A549 (cell line): ENCODE data around the gene UNC5A. TPM values are rescaled to one million over a fixed set of nuclear protein-coding genes. Genes with fewer than 3 reads are reported as not detected.

ENCODE experiments used
- ATAC-seq, 2 experiments: fragments of 200-7000 bp in 1 of 2; fragments of >200 bp in 1 of 2; cut with Nextera tagmentation in 1 of 2; cut with Tn5 transposase in 1 of 2; 3 replicates each; pipeline versions ENCODE4 v1.8.0 to v1.9.1; 2018 to 2020; ENCODE audit warnings: mild to moderate bottlenecking in 1 of 2, moderate library complexity in 1 of 2
- CTCF ChIA-PET: fragments of 300-600 bp; sonication (Branson Sonifier 250); formaldehyde crosslinking; extraction: SDS; loops from one replicate; lab custom pipeline; 2021; ENCODE audit warnings: antibody characterized with exemption, inconsistent platforms; lab: Yijun Ruan, JAX
- POLR2A ChIA-PET: fragments of 350-600 bp; formaldehyde crosslinking; extraction: SDS; loops from one replicate; lab custom pipeline; 2021; ENCODE audit warnings: antibody characterized with exemption, inconsistent platforms; lab: Yijun Ruan, JAX
- DNase-seq, 2 experiments: peaks; one replicate each; pipeline versions ENCODE4 v3.0.0 to v3.0.0-alpha.2; 2011 to 2016; ENCODE audit warnings: low read depth in 1 of 2, low spot score in 1 of 2
- FAIRE-seq: peaks from 2 replicates; lab custom pipeline; 2011; peaks lifted over from hg19 to GRCh38; lab: Jason Lieb, UNC
- H3K27ac ChIP-seq, 2 experiments: fragments of >200 bp; sonication (Bioruptor Twin); formaldehyde crosslinking; 3 replicates each; pipeline ENCODE4 v1.5.1; 2016 to 2017
- H3K4me1 ChIP-seq: fragments of >200 bp; sonication (Bioruptor Twin); formaldehyde crosslinking; 3 replicates; pipeline ENCODE4 v1.6.1; 2016
- H3K4me2 ChIP-seq: fragments of >200 bp; sonication (Bioruptor Twin); formaldehyde crosslinking; 3 replicates; pipeline ENCODE4 v1.6.1; 2016
- H3K4me3 ChIP-seq: fragments of >200 bp; sonication (Bioruptor Twin); formaldehyde crosslinking; 3 replicates; pipeline ENCODE4 v1.5.1; 2016
- H3K9me3 ChIP-seq: fragments of >200 bp; sonication (Bioruptor Twin); formaldehyde crosslinking; 3 replicates; pipeline ENCODE4 v1.6.1; 2016
- ATOH8 ChIP-seq: fragments of 250-450 bp; sonication (Bioruptor Pico); IDR thresholded peaks from 2 replicates; pipeline ENCODE4 v1.5.0; 2020; ENCODE audit warnings: low read depth, mild to moderate bottlenecking, moderate library complexity
- BHLHE40 ChIP-seq: IDR thresholded peaks from 2 replicates; pipeline ENCODE4 v1.6.1; 2012; ENCODE audit warnings: low read depth, low read length, inconsistent platforms
- CBX8 ChIP-seq: fragments of 200-600 bp; sonication (generic); IDR thresholded peaks from 2 replicates; pipeline ENCODE4 v1.6.1; 2016
- EHF ChIP-seq: fragments of 250-450 bp; sonication (Bioruptor Pico); IDR thresholded peaks from 2 replicates; pipeline ENCODE4 v1.5.0; 2020; ENCODE audit warnings: mild to moderate bottlenecking
- EHMT2 ChIP-seq: fragments of 200-600 bp; sonication (generic); IDR thresholded peaks from 2 replicates; pipeline ENCODE4 v1.6.1; 2016; ENCODE audit warnings: antibody characterized with exemption, low read depth, mild to moderate bottlenecking, moderate library complexity
- EP300 ChIP-seq, 2 experiments: fragments of >200 bp; sonication (Bioruptor Twin); formaldehyde crosslinking; IDR thresholded peaks; 2 replicates in 1 of 2; 3 replicates in 1 of 2; pipeline ENCODE4 v1.6.1; 2016 to 2017
- ESRRA ChIP-seq: fragments of 150-350 bp; IDR thresholded peaks from 2 replicates; pipeline ENCODE4 v1.6.1; 2014; ENCODE audit warnings: mild to moderate bottlenecking, low read length, borderline replicate concordance
- FOSL2 ChIP-seq, 2 experiments: fragments of 450-650 bp in 1 of 2; fragments of >200 bp in 1 of 2; sonication (Bioruptor Twin) in 1 of 2; formaldehyde crosslinking; IDR thresholded peaks; 2 replicates each; pipeline versions ENCODE4 v1.5.0 to v1.6.1; 2016 to 2020; ENCODE audit warnings: mild to moderate bottlenecking in 1 of 2, moderate library complexity in 1 of 2
- FOXS1 ChIP-seq: fragments of 250-450 bp; sonication (Bioruptor Pico); IDR thresholded peaks from 2 replicates; pipeline ENCODE4 v1.5.0; 2020; ENCODE audit warnings: mild to moderate bottlenecking, moderate library complexity
- GATA3 ChIP-seq: IDR thresholded peaks from 2 replicates; pipeline ENCODE4 v1.6.1; 2012; ENCODE audit warnings: borderline replicate concordance
- HES2 ChIP-seq: fragments of >200 bp; sonication (Bioruptor Twin); formaldehyde crosslinking; IDR thresholded peaks from 2 replicates; pipeline ENCODE4 v1.6.1; 2016
- HEYL ChIP-seq: fragments of 250-450 bp; sonication (Bioruptor Pico); IDR thresholded peaks from 2 replicates; pipeline ENCODE4 v1.8.0; 2021; ENCODE audit warnings: mild to moderate bottlenecking, moderate library complexity
- JUN ChIP-seq, 2 experiments: fragments of >200 bp; sonication (Bioruptor Twin); formaldehyde crosslinking; IDR thresholded peaks; 2 replicates in 1 of 2; 3 replicates in 1 of 2; pipeline ENCODE4 v1.6.1; 2016 to 2017
- JUNB ChIP-seq: fragments of >200 bp; sonication (Bioruptor Twin); formaldehyde crosslinking; IDR thresholded peaks from 2 replicates; pipeline ENCODE4 v1.6.1; 2016
- KDM5A ChIP-seq: fragments of 200-600 bp; sonication (generic); IDR thresholded peaks from 2 replicates; pipeline ENCODE4 v1.6.1; 2016; ENCODE audit warnings: antibody characterized with exemption, mild to moderate bottlenecking
- MAZ ChIP-seq: fragments of 150-350 bp; IDR thresholded peaks from 2 replicates; pipeline ENCODE4 v1.6.1; 2014; ENCODE audit warnings: antibody characterized with exemption, low read depth, low read length, borderline replicate concordance
- NFE2L2 ChIP-seq: fragments of 150-350 bp; conservative IDR thresholded peaks from 2 replicates; pipeline ENCODE4 v1.6.1; 2014; ENCODE audit warnings: low read length
- NPAS2 ChIP-seq: fragments of 250-450 bp; sonication (Bioruptor Pico); IDR thresholded peaks from 2 replicates; pipeline ENCODE4 v1.8.0; 2022; ENCODE audit warnings: mild to moderate bottlenecking, moderate library complexity, borderline replicate concordance
- PBX3 ChIP-seq: IDR thresholded peaks from 2 replicates; pipeline ENCODE4 v1.6.1; 2012
- PHF8 ChIP-seq: fragments of 200-600 bp; sonication (generic); IDR thresholded peaks from 2 replicates; pipeline ENCODE4 v1.6.1; 2016; ENCODE audit warnings: low read depth, mild to moderate bottlenecking, antibody characterized with exemption, moderate library complexity, borderline replicate concordance
- POLR2A ChIP-seq: IDR thresholded peaks from 2 replicates; pipeline ENCODE4 v1.6.1; 2012; ENCODE audit warnings: mild to moderate bottlenecking, low read length
- POLR2AphosphoS2 ChIP-seq: conservative IDR thresholded peaks from 2 replicates; pipeline ENCODE4 v1.6.1; 2012; ENCODE audit warnings: low read length, improper control_type of control experiment, inconsistent platforms
- RAD21 ChIP-seq, 2 experiments: fragments of >200 bp in 1 of 2; sonication (Bioruptor Twin) in 1 of 2; formaldehyde crosslinking in 1 of 2; IDR thresholded peaks in 1 of 2; conservative IDR thresholded peaks in 1 of 2; 2 replicates in 1 of 2; 3 replicates in 1 of 2; pipeline ENCODE4 v1.6.1; 2012 to 2018; ENCODE audit warnings: inconsistent platforms in 1 of 2
- RARB ChIP-seq: fragments of 250-450 bp; sonication (Bioruptor Pico); IDR thresholded peaks from 2 replicates; pipeline ENCODE4 v1.8.0; 2021; ENCODE audit warnings: mild to moderate bottlenecking, moderate library complexity
- RCOR1 ChIP-seq: fragments of 150-350 bp; IDR thresholded peaks from 2 replicates; pipeline ENCODE4 v1.6.1; 2014; ENCODE audit warnings: antibody characterized with exemption, low read length, low read depth
- RFX5 ChIP-seq: fragments of 450-650 bp; IDR thresholded peaks from 2 replicates; pipeline ENCODE4 v1.7.1; 2014; ENCODE audit warnings: antibody characterized with exemption, mild to moderate bottlenecking, moderate library complexity
- SMC3 ChIP-seq: fragments of >200 bp; sonication (Bioruptor Twin); formaldehyde crosslinking; IDR thresholded peaks from 3 replicates; pipeline ENCODE4 v1.6.1; 2018; ENCODE audit warnings: inconsistent platforms
- TFCP2L1 ChIP-seq: fragments of 250-450 bp; sonication (Bioruptor Pico); IDR thresholded peaks from 2 replicates; pipeline ENCODE4 v1.5.0; 2021; ENCODE audit warnings: mild to moderate bottlenecking
- TP53 ChIP-seq: fragments of 250-450 bp; sonication (Bioruptor Pico); IDR thresholded peaks from 2 replicates; pipeline ENCODE4 v1.5.0; 2021; ENCODE audit warnings: mild to moderate bottlenecking, moderate library complexity
- ZFP36 ChIP-seq: fragments of 450-650 bp; IDR thresholded peaks from 2 replicates; pipeline ENCODE4 v1.6.1; 2014; ENCODE audit warnings: borderline replicate concordance; ENCODE audit not compliant: partially characterized antibody
- whole genome bisulfite sequencing: methylation state at CpG from one replicate; pipeline ENCODE4 v1.1.6; 2017; ENCODE audit errors: missing lambda C conversion rate; 5-methylcytosine and 5-hydroxymethylcytosine counted together
- polyA plus RNA-seq, 4 experiments: library from polyadenylated mRNA; depleted of rRNA in 3 of 4; stranded (reverse); fragments of >200 nt; fragmentation: RNase III in 1 of 4; extraction: RNeasy Plus Mini Kit Qiagen cat#74134 plus additional on column Dnase treatment in 1 of 4; gene quantifications; 2 replicates in 3 of 4; 3 replicates in 1 of 4; pipeline ENCODE4 v1.2.3, GENCODE V29; 2011 to 2017

UNC5A gene
- polyA plus RNA-seq, 2 of the 4 experiments (the other 2 are of a cell fraction), result 0.03 to 0.14 TPM

GRCh38 chr5:176796411-176796810 is 13.9 kb upstream of the UNC5A start:
- DNase-seq (no peak), ATAC-seq (no peak; a peak in 1 of 6 replicates), FAIRE-seq (no peak)
- peaks cover 7% of the 10 kb centered on the region; the same call in 1 of the 3 replicates for H3K4me1 ChIP-seq
- CTCF ChIA-PET, result interaction anchor here (1.0 kb wide), 1 partner anchor 21 kb away, joined by 3 read pairs; no protein-coding TSS in a partner anchor
- H3K4me2 ChIP-seq, result 0 out of 3 replicates have a peak overlapping the region, but pooled peaks have one; percentile 25
- no peak overlapping the region for H3K27ac ChIP-seq
- no peaks in the 10 kb centered on the region for H3K9me3 ChIP-seq
- POLR2A ChIA-PET, result no interaction called here
- no peak for TF ChIP-seq ATOH8 (CRISPR knock-in tag)
- no peak for TF ChIP-seq HEYL (CRISPR knock-in tag)
- TF ChIP-seq CBX8, result no peak
- TF ChIP-seq TFCP2L1 (CRISPR knock-in tag), result no peak
- TF ChIP-seq EP300 (IDR thresholded peaks at IDR 0.05), result no peak
- TF ChIP-seq POLR2AphosphoS2, result no peak
- TF ChIP-seq NPAS2 (CRISPR knock-in tag), result no peak
- TF ChIP-seq EHMT2, result no peak
- no peak for TF ChIP-seq NFE2L2
- no peak for TF ChIP-seq TP53 (CRISPR knock-in tag)
- TF ChIP-seq GATA3, result no peak
- no peak for TF ChIP-seq RAD21 (conservative IDR thresholded peaks at IDR 0.05 in 1 of 2, IDR thresholded peaks at IDR 0.05 in 1 of 2)
- TF ChIP-seq EHF, result no peak
- TF ChIP-seq RFX5, result no peak
- no peak for TF ChIP-seq RCOR1
- no peak for TF ChIP-seq BHLHE40
- no peak for TF ChIP-seq PHF8
- no peak for TF ChIP-seq FOSL2 (IDR thresholded peaks at IDR 0.05)
- TF ChIP-seq FOSL2 (CRISPR knock-in tag; IDR thresholded peaks at IDR 0.05), result no peak
- 10% methylated on average over 9 of the region's 9 CpGs for WGBS
- no peak overlapping the region for H3K4me3 ChIP-seq

- ChIA-PET CTCF (interaction anchor here (1.0 to 1.4 kb wide), 3 partner anchors 20 to 317 kb away, joined by 3 read pairs; no protein-coding TSS in a partner anchor), POLR2A (no interaction called here)
- no peaks in the 10 kb centered on the region for H3K9me3 ChIP-seq
- ATAC-seq (no peak), FAIRE-seq (no peak), DNase-seq (no peak)
- no peak overlapping the region for H3K4me2 ChIP-seq
- no peak overlapping the region for H3K4me3 ChIP-seq
- peaks cover 7% of the 10 kb centered on the region; the same call in 1 of the 3 replicates for H3K4me1 ChIP-seq
- TF ChIP-seq HES2, result no peak
- TF ChIP-seq RFX5, result no peak
- TF ChIP-seq ZFP36, result no peak
- TF ChIP-seq KDM5A, result no peak
- no peak for TF ChIP-seq PHF8
- TF ChIP-seq POLR2A, result no peak
- TF ChIP-seq JUNB, result no peak
- TF ChIP-seq RAD21 (conservative IDR thresholded peaks at IDR 0.05 in 1 of 2, IDR thresholded peaks at IDR 0.05 in 1 of 2), result no peak
- no peak for TF ChIP-seq POLR2AphosphoS2
- TF ChIP-seq GATA3, result no peak
- TF ChIP-seq MAZ, result no peak
- no peak for TF ChIP-seq FOXS1 (CRISPR knock-in tag)
- no peak for TF ChIP-seq JUN (IDR thresholded peaks at IDR 0.05)
- TF ChIP-seq SMC3, result no peak
- no peak for TF ChIP-seq EP300 (IDR thresholded peaks at IDR 0.05)
- no peak for TF ChIP-seq CBX8
- no peak for TF ChIP-seq ESRRA
- no peak for TF ChIP-seq RARB (CRISPR knock-in tag)
- no peak for TF ChIP-seq PBX3
- H3K27ac ChIP-seq, result no peak overlapping the region
- 67% methylated on average over 2 of the region's 2 CpGs for WGBS
These were observed 13.4 kb upstream of the UNC5A start for GRCh38 chr5:176796970-176797369.
